ENCODE results near the gene ADCY6. TPM values are rescaled to one million over a fixed set of nuclear protein-coding genes. Genes with fewer than 3 reads are reported as not detected.

The ADCY6 gene
- total RNA-seq, 1 donor from 2014 or later, result 98.0 TPM

- DNase-seq (ENCODE audit: low spot score), result no peak
Measured at GRCh38 chr12:48783432-48783831, 5.5 kb downstream of the ADCY6 start.

GRCh38 chr12:48782457-48783395, 6.2 kb downstream of the ADCY6 start:
- no peak for DNase-seq (ENCODE audit: low spot score)

- no peak for DNase-seq (ENCODE audit: low spot score)
Measured at GRCh38 chr12:48781750-48782456, 7.0 kb downstream of the ADCY6 start.

- no peak for DNase-seq (ENCODE audit: low spot score)
Measured at GRCh38 chr12:48780381-48781025, 8.4 kb downstream of the ADCY6 start.

- DNase-seq (ENCODE audit: low spot score), result no peak
Measured at GRCh38 chr12:48779869-48780268, 9.0 kb downstream of the ADCY6 start.

GRCh38 chr12:48777501-48778400, 11.1 kb downstream of the ADCY6 start:
- DNase-seq (ENCODE audit: low spot score), result no peak

- DNase-seq (ENCODE audit: low spot score), result no peak
Measured at GRCh38 chr12:48776956-48777355, 11.9 kb downstream of the ADCY6 start.

GRCh38 chr12:48775991-48776649, 12.8 kb downstream of the ADCY6 start:
- DNase-seq (ENCODE audit: low spot score), result no peak

GRCh38 chr12:48775299-48775698, 13.6 kb downstream of the ADCY6 start:
- DNase-seq (ENCODE audit: low spot score), result no peak

GRCh38 chr12:48774516-48774915, 14.4 kb downstream of the ADCY6 start:
- DNase-seq (ENCODE audit: low spot score), result no peak

GRCh38 chr12:48773686-48774085, 15.2 kb downstream of the ADCY6 start:
- DNase-seq (ENCODE audit: low spot score), result no peak

GRCh38 chr12:48771588-48772112, 17.2 kb downstream of the ADCY6 start:
- no peak for DNase-seq (ENCODE audit: low spot score)

GRCh38 chr12:48770756-48771155, 18.1 kb downstream of the ADCY6 start:
- DNase-seq (ENCODE audit: low spot score), result no peak

- DNase-seq (ENCODE audit: low spot score), result no peak
Measured at GRCh38 chr12:48768736-48769135, 20.2 kb downstream of the ADCY6 start.

GRCh38 chr12:48768147-48768546, 20.7 kb downstream of the ADCY6 start:
- DNase-seq (ENCODE audit: low spot score), result no peak

- DNase-seq (ENCODE audit: low spot score), result no peak
Measured at GRCh38 chr12:48767521-48767920, 21.4 kb downstream of the ADCY6 start.

- DNase-seq (ENCODE audit: low spot score), result no peak
Measured at GRCh38 chr12:48767047-48767446, 21.8 kb downstream of the ADCY6 start.

GRCh38 chr12:48765753-48766162, 23.1 kb downstream of the ADCY6 start:
- no peak for DNase-seq (ENCODE audit: low spot score)

GRCh38 chr12:48764521-48764920, 24.4 kb downstream of the ADCY6 start:
- no peak for DNase-seq (ENCODE audit: low spot score)

GRCh38 chr12:48758737-48759136, 30.2 kb downstream of the ADCY6 start:
- no peak for DNase-seq (ENCODE audit: low spot score)

- DNase-seq (ENCODE audit: low spot score), result no peak
Measured at GRCh38 chr12:48758186-48758585, 30.7 kb downstream of the ADCY6 start.

Data from ureter (tissue), 1 donor.